Measurements from ENCODE around the gene PAGR1. TPM values are rescaled to one million over a fixed set of nuclear protein-coding genes. Genes with fewer than 3 reads are reported as not detected.

Gene PAGR1
- total and polyA plus RNA-seq, 4 donors: 7.3 to 18.7 (median 14.0) TPM

DNA sequence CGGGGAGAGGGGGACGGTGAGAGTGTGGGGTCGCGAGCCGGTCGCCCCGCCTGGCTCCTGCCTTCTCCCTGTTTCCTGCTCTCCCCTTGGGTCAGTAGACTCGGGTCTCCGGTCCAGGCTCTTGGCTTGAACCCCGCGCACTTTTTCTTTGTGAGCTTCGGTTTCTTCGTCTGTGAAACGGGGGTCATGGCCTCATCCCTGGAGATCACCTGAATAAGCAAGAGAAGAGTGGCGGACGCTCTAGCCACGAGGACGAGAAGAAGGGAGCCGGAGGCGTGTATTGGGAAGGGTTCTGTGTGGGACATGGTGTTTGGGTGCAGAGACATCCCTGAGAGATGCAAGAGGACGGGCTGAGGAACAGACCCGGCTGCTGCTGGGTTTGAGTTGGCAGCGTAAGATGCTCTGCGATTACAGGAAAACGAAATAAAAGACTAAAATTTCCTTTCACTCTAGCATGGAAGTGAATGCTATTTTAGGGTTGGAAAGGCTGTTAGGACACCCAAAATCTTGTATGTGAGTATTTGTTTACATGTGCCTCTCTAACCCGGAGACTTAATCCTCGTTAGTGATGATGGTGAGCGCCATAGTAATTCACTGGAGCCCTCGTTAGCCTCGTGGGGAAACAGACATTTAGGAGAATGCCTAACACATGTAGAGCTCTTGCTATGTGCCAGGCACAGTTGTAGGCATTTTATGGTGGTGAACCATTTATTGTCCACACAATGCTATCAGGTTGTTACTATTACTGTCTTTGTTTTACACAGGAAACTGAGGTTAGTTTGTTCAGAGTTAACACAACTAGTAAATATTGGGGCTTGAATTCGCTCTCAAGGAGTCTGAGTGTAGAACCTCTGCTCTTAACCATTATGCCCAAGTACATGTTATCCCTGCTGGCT is 24.8 kb upstream of the PAGR1 start:
- Histone ChIP-seq H3K36me3 (ENCODE audit: control insufficient read depth in 4 of 4, insufficient read depth in 3 of 4, low read depth in 1 of 4, low read length in 3 of 4) (no peaks in the 10 kb centered on the region), H3K27ac (ENCODE audit: low read depth in 1 of 2, low read length in 2 of 2) (no peak overlapping the region), H3K4me1 (ENCODE audit: control insufficient read depth in 4 of 4, insufficient read depth in 4 of 4, low read length in 3 of 4) (peaks cover 3 to 22% (median 12%) of the 10 kb centered on the region in 4 donors), H3K9me3 (ENCODE audit: control insufficient read depth in 4 of 4, low read length in 3 of 4) (no peaks in the 10 kb centered on the region), H3K4me3 (ENCODE audit: low read depth in 1 of 3, low read length in 3 of 3) (peak overlapping the region; percentile 68 to 91 (median 74)), H3K27me3 (ENCODE audit: control insufficient read depth in 4 of 4, insufficient read depth in 4 of 4, low read length in 3 of 4) (no peaks in the 10 kb centered on the region), H3K9ac (ENCODE audit: low read depth in 1 of 2, low read length in 2 of 2) (peak overlapping the region in 1 of 2 donors; percentile 39)
- TF ChIP-seq, protein P1, sequence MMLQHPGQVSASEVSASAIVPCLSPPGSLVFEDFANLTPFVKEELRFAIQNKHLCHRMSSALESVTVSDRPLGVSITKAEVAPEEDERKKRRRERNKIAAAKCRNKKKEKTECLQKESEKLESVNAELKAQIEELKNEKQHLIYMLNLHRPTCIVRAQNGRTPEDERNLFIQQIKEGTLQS (IDR thresholded peaks at IDR 0.05): no peak
- TF ChIP-seq HNF4A (conservative IDR thresholded peaks at IDR 0.05) (no peak), FOXA2 (IDR thresholded peaks at IDR 0.05) (no peak), JUND (IDR thresholded peaks at IDR 0.05) (no peak), GABPA (IDR thresholded peaks at IDR 0.05 in 1 of 2, conservative IDR thresholded peaks at IDR 0.05 in 1 of 2) (no peak), SP1 (IDR thresholded peaks at IDR 0.05) (no peak), RAD21 (IDR thresholded peaks at IDR 0.05) (no peak), RXRA (IDR thresholded peaks at IDR 0.05) (no peak), YY1 (IDR thresholded peaks at IDR 0.05) (no peak), FOXA1 (IDR thresholded peaks at IDR 0.05) (no peak), TAF1 (conservative IDR thresholded peaks at IDR 0.05) (no peak), HNF4G (IDR thresholded peaks at IDR 0.05) (no peak), NR2F2 (IDR thresholded peaks at IDR 0.05) (no peak), EGR1 (IDR thresholded peaks at IDR 0.05; ENCODE audit: low read depth in 2 of 2) (no peak)
- TF ChIP-seq, protein P2, sequence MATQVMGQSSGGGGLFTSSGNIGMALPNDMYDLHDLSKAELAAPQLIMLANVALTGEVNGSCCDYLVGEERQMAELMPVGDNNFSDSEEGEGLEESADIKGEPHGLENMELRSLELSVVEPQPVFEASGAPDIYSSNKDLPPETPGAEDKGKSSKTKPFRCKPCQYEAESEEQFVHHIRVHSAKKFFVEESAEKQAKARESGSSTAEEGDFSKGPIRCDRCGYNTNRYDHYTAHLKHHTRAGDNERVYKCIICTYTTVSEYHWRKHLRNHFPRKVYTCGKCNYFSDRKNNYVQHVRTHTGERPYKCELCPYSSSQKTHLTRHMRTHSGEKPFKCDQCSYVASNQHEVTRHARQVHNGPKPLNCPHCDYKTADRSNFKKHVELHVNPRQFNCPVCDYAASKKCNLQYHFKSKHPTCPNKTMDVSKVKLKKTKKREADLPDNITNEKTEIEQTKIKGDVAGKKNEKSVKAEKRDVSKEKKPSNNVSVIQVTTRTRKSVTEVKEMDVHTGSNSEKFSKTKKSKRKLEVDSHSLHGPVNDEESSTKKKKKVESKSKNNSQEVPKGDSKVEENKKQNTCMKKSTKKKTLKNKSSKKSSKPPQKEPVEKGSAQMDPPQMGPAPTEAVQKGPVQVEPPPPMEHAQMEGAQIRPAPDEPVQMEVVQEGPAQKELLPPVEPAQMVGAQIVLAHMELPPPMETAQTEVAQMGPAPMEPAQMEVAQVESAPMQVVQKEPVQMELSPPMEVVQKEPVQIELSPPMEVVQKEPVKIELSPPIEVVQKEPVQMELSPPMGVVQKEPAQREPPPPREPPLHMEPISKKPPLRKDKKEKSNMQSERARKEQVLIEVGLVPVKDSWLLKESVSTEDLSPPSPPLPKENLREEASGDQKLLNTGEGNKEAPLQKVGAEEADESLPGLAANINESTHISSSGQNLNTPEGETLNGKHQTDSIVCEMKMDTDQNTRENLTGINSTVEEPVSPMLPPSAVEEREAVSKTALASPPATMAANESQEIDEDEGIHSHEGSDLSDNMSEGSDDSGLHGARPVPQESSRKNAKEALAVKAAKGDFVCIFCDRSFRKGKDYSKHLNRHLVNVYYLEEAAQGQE (IDR thresholded peaks at IDR 0.05): no peak
- TF ChIP-seq, protein P3, sequence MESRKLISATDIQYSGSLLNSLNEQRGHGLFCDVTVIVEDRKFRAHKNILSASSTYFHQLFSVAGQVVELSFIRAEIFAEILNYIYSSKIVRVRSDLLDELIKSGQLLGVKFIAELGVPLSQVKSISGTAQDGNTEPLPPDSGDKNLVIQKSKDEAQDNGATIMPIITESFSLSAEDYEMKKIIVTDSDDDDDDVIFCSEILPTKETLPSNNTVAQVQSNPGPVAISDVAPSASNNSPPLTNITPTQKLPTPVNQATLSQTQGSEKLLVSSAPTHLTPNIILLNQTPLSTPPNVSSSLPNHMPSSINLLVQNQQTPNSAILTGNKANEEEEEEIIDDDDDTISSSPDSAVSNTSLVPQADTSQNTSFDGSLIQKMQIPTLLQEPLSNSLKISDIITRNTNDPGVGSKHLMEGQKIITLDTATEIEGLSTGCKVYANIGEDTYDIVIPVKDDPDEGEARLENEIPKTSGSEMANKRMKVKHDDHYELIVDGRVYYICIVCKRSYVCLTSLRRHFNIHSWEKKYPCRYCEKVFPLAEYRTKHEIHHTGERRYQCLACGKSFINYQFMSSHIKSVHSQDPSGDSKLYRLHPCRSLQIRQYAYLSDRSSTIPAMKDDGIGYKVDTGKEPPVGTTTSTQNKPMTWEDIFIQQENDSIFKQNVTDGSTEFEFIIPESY (IDR thresholded peaks at IDR 0.05): no peak
- TF ChIP-seq, protein P4, sequence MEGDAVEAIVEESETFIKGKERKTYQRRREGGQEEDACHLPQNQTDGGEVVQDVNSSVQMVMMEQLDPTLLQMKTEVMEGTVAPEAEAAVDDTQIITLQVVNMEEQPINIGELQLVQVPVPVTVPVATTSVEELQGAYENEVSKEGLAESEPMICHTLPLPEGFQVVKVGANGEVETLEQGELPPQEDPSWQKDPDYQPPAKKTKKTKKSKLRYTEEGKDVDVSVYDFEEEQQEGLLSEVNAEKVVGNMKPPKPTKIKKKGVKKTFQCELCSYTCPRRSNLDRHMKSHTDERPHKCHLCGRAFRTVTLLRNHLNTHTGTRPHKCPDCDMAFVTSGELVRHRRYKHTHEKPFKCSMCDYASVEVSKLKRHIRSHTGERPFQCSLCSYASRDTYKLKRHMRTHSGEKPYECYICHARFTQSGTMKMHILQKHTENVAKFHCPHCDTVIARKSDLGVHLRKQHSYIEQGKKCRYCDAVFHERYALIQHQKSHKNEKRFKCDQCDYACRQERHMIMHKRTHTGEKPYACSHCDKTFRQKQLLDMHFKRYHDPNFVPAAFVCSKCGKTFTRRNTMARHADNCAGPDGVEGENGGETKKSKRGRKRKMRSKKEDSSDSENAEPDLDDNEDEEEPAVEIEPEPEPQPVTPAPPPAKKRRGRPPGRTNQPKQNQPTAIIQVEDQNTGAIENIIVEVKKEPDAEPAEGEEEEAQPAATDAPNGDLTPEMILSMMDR (IDR thresholded peaks at IDR 0.05; ENCODE audit: low read depth, low read length, missing input control): no peak
- TF ChIP-seq, protein P5, sequence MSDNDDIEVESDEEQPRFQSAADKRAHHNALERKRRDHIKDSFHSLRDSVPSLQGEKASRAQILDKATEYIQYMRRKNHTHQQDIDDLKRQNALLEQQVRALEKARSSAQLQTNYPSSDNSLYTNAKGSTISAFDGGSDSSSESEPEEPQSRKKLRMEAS (IDR thresholded peaks at IDR 0.05): no peak
- WGBS: 3% methylated on average over 31 of the region's 31 CpGs
- no peak for DNase-seq (ENCODE audit: low spot score)

All from liver (tissue), 9 donors.